ENCODE results near the gene ELAVL2. TPM values are rescaled to one million over a fixed set of nuclear protein-coding genes. Genes with fewer than 3 reads are reported as not detected.

Gene ELAVL2
- total RNA-seq, 2 experiments from 2014 or later = not detected

- no peaks in the 10 kb centered on the region for H3K36me3 Mint-ChIP-seq (ENCODE audit: low read depth)
- H3K4me3 Mint-ChIP-seq = no peak overlapping the region
- ChIA-PET POLR2A (no interaction called here), CTCF (no interaction called here)
- H3K27ac Mint-ChIP-seq = no peak overlapping the region
- peaks cover 4% of the 10 kb centered on the region for H3K9me3 Mint-ChIP-seq
- no peak for DNase-seq
- Histone ChIP-seq H3K36me3 (ENCODE audit: insufficient read depth, low read length) (no peaks in the 10 kb centered on the region), H3K9me3 (ENCODE audit: control insufficient read depth in 1 of 2, insufficient read depth in 1 of 2, low read length in 2 of 2) (peaks cover 24 to 38% of the 10 kb centered on the region in 2 experiments), H3K27ac (ENCODE audit: low read depth in 1 of 2, low read length in 2 of 2) (no peak overlapping the region), H3K4me3 (ENCODE audit: low read length) (no peak overlapping the region), H3K4me1 (ENCODE audit: insufficient read depth, low read length) (peaks cover 4% of the 10 kb centered on the region), H3K27me3 (ENCODE audit: control insufficient read depth in 1 of 2, insufficient read depth in 2 of 2, low read length in 2 of 2) (peaks cover 48 to 55% of the 10 kb centered on the region in 2 experiments)
- no peaks in the 10 kb centered on the region for H3K4me1 Mint-ChIP-seq (ENCODE audit: low read depth)
- peaks cover 41% of the 10 kb centered on the region for H3K27me3 Mint-ChIP-seq
- ATAC-seq (ENCODE audit: poor library complexity) = no peak
- TF ChIP-seq CTCF (IDR thresholded peaks at IDR 0.05) = no peak
- intact Hi-C loops (cut with DNase I, micrococcal nuclease) = no loop called here
Observed at GRCh38 chr9:23820451-23821374, 5.3 kb downstream of the ELAVL2 start.

- Histone ChIP-seq H3K36me3 (ENCODE audit: insufficient read depth, low read length) (no peaks in the 10 kb centered on the region), H3K4me1 (ENCODE audit: insufficient read depth, low read length) (no peaks in the 10 kb centered on the region), H3K9me3 (ENCODE audit: control insufficient read depth in 1 of 2, insufficient read depth in 1 of 2, low read length in 2 of 2) (peaks cover 20 to 30% of the 10 kb centered on the region in 2 experiments), H3K27ac (ENCODE audit: low read depth in 1 of 2, low read length in 2 of 2) (no peak overlapping the region), H3K27me3 (ENCODE audit: control insufficient read depth in 1 of 2, insufficient read depth in 2 of 2, low read length in 2 of 2) (peaks cover 37 to 42% of the 10 kb centered on the region in 2 experiments), H3K4me3 (ENCODE audit: low read length) (no peak overlapping the region)
- DNase-seq (no peak), ATAC-seq (ENCODE audit: poor library complexity) (no peak)
- Mint-ChIP-seq H3K27ac (no peak overlapping the region), H3K36me3 (ENCODE audit: low read depth) (no peaks in the 10 kb centered on the region), H3K4me1 (ENCODE audit: low read depth) (no peaks in the 10 kb centered on the region), H3K27me3 (peaks cover 41% of the 10 kb centered on the region), H3K4me3 (no peak overlapping the region), H3K9me3 (peaks cover 9% of the 10 kb centered on the region)
- POLR2A ChIA-PET = no interaction called here
- CTCF ChIA-PET = no interaction called here
- intact Hi-C loops (cut with DNase I, micrococcal nuclease) = no loop called here
- no peak for TF ChIP-seq CTCF (IDR thresholded peaks at IDR 0.05)
Observed at GRCh38 chr9:23819403-23819802, 6.6 kb downstream of the ELAVL2 start.

GRCh38 chr9:23814243-23814642 is 11.8 kb downstream of the ELAVL2 start:
- Histone ChIP-seq H3K27ac (ENCODE audit: low read depth in 1 of 2, low read length in 2 of 2) (no peak overlapping the region), H3K9me3 (ENCODE audit: control insufficient read depth in 1 of 2, insufficient read depth in 1 of 2, low read length in 2 of 2) (no peaks in the 10 kb centered on the region), H3K27me3 (ENCODE audit: control insufficient read depth in 1 of 2, insufficient read depth in 2 of 2, low read length in 2 of 2) (no peaks in the 10 kb centered on the region), H3K36me3 (ENCODE audit: insufficient read depth, low read length) (no peaks in the 10 kb centered on the region), H3K4me1 (ENCODE audit: insufficient read depth, low read length) (no peaks in the 10 kb centered on the region), H3K4me3 (ENCODE audit: low read length) (no peak overlapping the region)
- intact Hi-C loops (cut with DNase I, micrococcal nuclease) = no loop called here
- no peak overlapping the region for H3K27ac Mint-ChIP-seq
- H3K36me3 Mint-ChIP-seq (ENCODE audit: low read depth) = no peaks in the 10 kb centered on the region
- ATAC-seq (ENCODE audit: poor library complexity) (no peak), DNase-seq (no peak)
- TF ChIP-seq CTCF (IDR thresholded peaks at IDR 0.05) = no peak
- no peaks in the 10 kb centered on the region for H3K4me1 Mint-ChIP-seq (ENCODE audit: low read depth)
- peaks cover 10% of the 10 kb centered on the region for H3K9me3 Mint-ChIP-seq
- CTCF ChIA-PET = no interaction called here
- POLR2A ChIA-PET = no interaction called here
- H3K4me3 Mint-ChIP-seq = no peak overlapping the region
- peaks cover 10% of the 10 kb centered on the region for H3K27me3 Mint-ChIP-seq

Measured in CD4-positive, alpha-beta T cell (primary cell).